H9 (cell line): ENCODE data around the gene WDR33. TPM values are rescaled to one million over a fixed set of nuclear protein-coding genes. Genes with fewer than 3 reads are reported as not detected.

ENCODE experiments used
- DNase-seq: peaks from one replicate; pipeline ENCODE4 v3.0.0-alpha.2; 2017
- H2AFZ ChIP-seq: one replicate; pipeline ENCODE4 v1.6.1; 2013; ENCODE audit warnings: mild to moderate bottlenecking, low read length, control low read depth, moderate library complexity
- H2AK5ac ChIP-seq: 2 replicates; pipeline ENCODE4 v1.6.1; 2013; ENCODE audit warnings: low read length, control low read depth, mixed read lengths; ENCODE audit not compliant: insufficient read length
- H2BK120ac ChIP-seq: one replicate; pipeline ENCODE4 v1.6.1; 2013; ENCODE audit warnings: low read depth, mild to moderate bottlenecking, low read length, control low read depth, inconsistent platforms; ENCODE audit not compliant: poor library complexity, severe bottlenecking
- H2BK12ac ChIP-seq: 2 replicates; pipeline ENCODE4 v1.6.1; 2013; ENCODE audit warnings: low read length, control low read depth, mixed read lengths, low read depth; ENCODE audit not compliant: insufficient read length
- H2BK15ac ChIP-seq: 2 replicates; pipeline ENCODE4 v1.6.1; 2013; ENCODE audit warnings: low read depth, low read length, control low read depth
- H2BK20ac ChIP-seq: one replicate; pipeline ENCODE4 v1.6.1; 2013; ENCODE audit warnings: low read depth, mild to moderate bottlenecking, low read length, control low read depth, inconsistent platforms; ENCODE audit not compliant: poor library complexity, severe bottlenecking
- H2BK5ac ChIP-seq: 2 replicates; pipeline ENCODE4 v1.6.1; 2013; ENCODE audit warnings: low read length, control low read depth, mixed read lengths; ENCODE audit not compliant: insufficient read length
- H3K14ac ChIP-seq: 2 replicates; pipeline ENCODE4 v1.6.1; 2013; ENCODE audit warnings: low read length, control low read depth; ENCODE audit not compliant: insufficient read depth
- H3K18ac ChIP-seq: 2 replicates; pipeline ENCODE4 v1.6.1; 2013; ENCODE audit warnings: low read depth, mild to moderate bottlenecking, mixed read lengths, low read length, control low read depth; ENCODE audit not compliant: insufficient read length
- H3K23ac ChIP-seq: 2 replicates; pipeline ENCODE4 v1.6.1; 2013; ENCODE audit warnings: low read length, control low read depth, mixed read lengths, low read depth; ENCODE audit not compliant: insufficient read length
- H3K23me2 ChIP-seq: 2 replicates; pipeline ENCODE4 v1.6.1; 2013; ENCODE audit warnings: low read depth, mild to moderate bottlenecking, mixed read lengths, low read length, control low read depth; ENCODE audit not compliant: insufficient read length, poor library complexity, severe bottlenecking
- H3K27ac ChIP-seq: 2 replicates; pipeline ENCODE4 v1.5.1; 2013; ENCODE audit warnings: low read length, control low read depth, mixed read lengths, low read depth; ENCODE audit not compliant: insufficient read length
- H3K27me3 ChIP-seq: 2 replicates; pipeline ENCODE4 v1.6.1; 2013; ENCODE audit warnings: low read length, control low read depth, inconsistent platforms; ENCODE audit not compliant: insufficient read depth
- H3K4ac ChIP-seq: 2 replicates; pipeline ENCODE4 v1.6.1; 2013; ENCODE audit warnings: low read depth, mild to moderate bottlenecking, control low read depth, inconsistent platforms, low read length, moderate library complexity
- H3K4me1 ChIP-seq: 2 replicates; pipeline ENCODE4 v1.6.1; 2013; ENCODE audit warnings: low read length, control low read depth, inconsistent platforms; ENCODE audit not compliant: insufficient read depth
- H3K4me2 ChIP-seq: 2 replicates; pipeline ENCODE4 v1.6.1; 2013; ENCODE audit warnings: low read length, control low read depth, mixed read lengths; ENCODE audit not compliant: insufficient read length, insufficient read depth
- H3K56ac ChIP-seq: 2 replicates; pipeline ENCODE4 v1.6.1; 2013; ENCODE audit warnings: low read depth, mild to moderate bottlenecking, mixed read lengths, low read length, control low read depth; ENCODE audit not compliant: insufficient read length
- H3K79me1 ChIP-seq: 2 replicates; pipeline ENCODE4 v1.6.1; 2013; ENCODE audit warnings: low read depth, mild to moderate bottlenecking, moderate library complexity, low read length, control low read depth, inconsistent platforms; ENCODE audit not compliant: insufficient read depth, poor library complexity, severe bottlenecking
- H3K79me2 ChIP-seq: 2 replicates; pipeline ENCODE4 v1.6.1; 2013; ENCODE audit warnings: low read length, control low read depth, inconsistent platforms; ENCODE audit not compliant: insufficient read depth
- H3K9ac ChIP-seq: 2 replicates; pipeline ENCODE4 v1.6.1; 2013; ENCODE audit warnings: low read length, control low read depth, mixed read lengths; ENCODE audit not compliant: insufficient read length; ENCODE audit errors: extremely low read depth
- H3K9me3 ChIP-seq: one replicate; pipeline ENCODE4 v1.6.1; 2013; ENCODE audit warnings: low read depth, low read length, inconsistent platforms; ENCODE audit not compliant: control insufficient read depth
- H3T11ph ChIP-seq: one replicate; pipeline ENCODE4 v1.6.1; 2013; ENCODE audit warnings: mild to moderate bottlenecking, low read length, control low read depth, inconsistent platforms
- H4K20me1 ChIP-seq: one replicate; pipeline ENCODE4 v1.6.1; 2013; ENCODE audit not compliant: control insufficient read depth, insufficient read length, insufficient read depth
- H4K5ac ChIP-seq: 2 replicates; pipeline ENCODE4 v1.6.1; 2013; ENCODE audit warnings: low read depth, mild to moderate bottlenecking, mixed read lengths, low read length, control low read depth; ENCODE audit not compliant: insufficient read length
- H4K8ac ChIP-seq: replicated peaks from 2 replicates; pipeline ENCODE4 v1.6.1; 2013; ENCODE audit warnings: low read length, control low read depth, mixed read lengths, low read depth; ENCODE audit not compliant: insufficient read length
- H4K91ac ChIP-seq: 2 replicates; pipeline ENCODE4 v1.6.1; 2013; ENCODE audit warnings: low read depth, mild to moderate bottlenecking, moderate library complexity, mixed read lengths, low read length, control low read depth; ENCODE audit not compliant: insufficient read length
- H3K27ac Mint-ChIP-seq, 3 experiments: 2 replicates in 2 of 3; 3 replicates in 1 of 3; pipeline ENCODE4 v1.8.0; 2020 to 2021; ENCODE audit warnings: mixed read lengths in 3 of 3, mild to moderate bottlenecking in 1 of 3, moderate library complexity in 1 of 3
- H3K27me3 Mint-ChIP-seq: 2 replicates; pipeline ENCODE4 v1.8.0; 2021; ENCODE audit warnings: low read depth, mild to moderate bottlenecking, moderate library complexity, mixed read lengths
- H3K36me3 Mint-ChIP-seq, 3 experiments: 2 replicates in 2 of 3; 3 replicates in 1 of 3; pipeline ENCODE4 v1.8.0; 2020 to 2021; ENCODE audit warnings: low read depth in 3 of 3, mixed read lengths in 3 of 3; ENCODE audit not compliant: insufficient read depth in 1 of 3
- H3K4me1 Mint-ChIP-seq, 2 experiments: 2 replicates each; pipeline ENCODE4 v1.8.0; 2020; ENCODE audit warnings: mixed read lengths in 2 of 2
- H3K4me3 Mint-ChIP-seq, 2 experiments: 2 replicates in 1 of 2; 3 replicates in 1 of 2; pipeline ENCODE4 v1.8.0; 2020 to 2021; ENCODE audit warnings: mild to moderate bottlenecking in 2 of 2, mixed read lengths in 2 of 2, moderate library complexity in 1 of 2
- H3K9me3 Mint-ChIP-seq, 2 experiments: 2 replicates in 1 of 2; 3 replicates in 1 of 2; pipeline ENCODE4 v1.8.0; 2020; ENCODE audit warnings: mild to moderate bottlenecking in 2 of 2, mixed read lengths in 2 of 2, moderate library complexity in 1 of 2
- WGBS: extraction: QIAGEN DNeasy Blood & Tissue Kit; methylation state at CpG from one replicate; pipeline ENCODE4 v1.1.7; 2013; ENCODE audit warnings: missing lambda C conversion rate, low lambda C conversion rate, mixed read lengths; ENCODE audit not compliant: insufficient read length; ENCODE audit errors: extremely low coverage; 5-methylcytosine and 5-hydroxymethylcytosine counted together
- total RNA-seq: library from RNA; stranded (reverse); gene quantifications from 2 replicates; pipeline ENCODE4 v1.2.1, GENCODE V29; 2021
- TF ChIP-seq, protein P1 (sequence below): fragments of 200-600 bp; sonication (generic); conservative IDR thresholded peaks from 3 replicates; pipeline ENCODE4 v1.8.0; 2021; ENCODE audit warnings: antibody characterized with exemption, mild to moderate bottlenecking

WDR33 gene
- total RNA-seq, 1 experiment from 2014 or later: 86.0 TPM

DNA sequence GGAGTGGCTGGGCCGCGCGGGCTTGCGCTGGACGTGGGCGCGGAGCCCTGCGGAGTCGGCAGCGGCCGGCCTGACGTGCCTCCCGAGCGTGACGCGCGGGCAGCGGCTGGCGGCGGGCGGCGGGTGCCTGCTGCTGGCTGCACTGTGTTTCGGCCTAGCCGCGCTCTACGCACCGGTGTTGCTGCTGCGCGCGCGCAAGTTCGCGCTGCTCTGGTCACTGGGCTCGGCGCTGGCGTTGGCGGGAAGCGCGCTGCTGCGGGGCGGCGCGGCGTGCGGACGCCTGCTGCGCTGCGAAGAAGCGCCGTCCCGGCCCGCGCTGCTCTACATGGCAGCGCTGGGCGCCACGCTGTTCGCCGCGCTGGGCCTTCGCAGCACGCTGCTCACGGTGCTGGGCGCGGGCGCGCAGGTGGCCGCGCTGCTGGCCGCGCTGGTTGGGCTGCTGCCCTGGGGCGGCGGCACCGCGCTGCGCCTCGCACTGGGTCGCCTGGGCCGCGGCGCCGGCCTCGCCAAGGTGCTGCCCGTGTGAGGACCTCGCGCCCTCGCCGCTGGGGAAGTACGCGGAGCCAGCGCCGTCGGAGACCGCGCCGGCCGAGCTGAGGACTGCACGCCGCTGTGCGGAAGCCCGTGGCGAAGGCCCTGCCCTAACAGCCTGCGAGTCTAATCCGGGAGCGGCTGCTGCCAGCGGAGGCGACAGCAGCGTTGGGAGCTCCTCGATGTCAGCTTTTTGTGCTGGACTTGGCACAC, 109.1 kb downstream of the WDR33 start:
- Mint-ChIP-seq H3K4me1 (peaks cover 18 to 24% of the 10 kb centered on the region in 2 experiments), H3K27ac (peak overlapping the region in 2 of 3 experiments; percentile 69 to 81; a peak in 3 of 7 replicates), H3K4me3 (peak overlapping the region; percentile 85), H3K27me3 (peaks cover 14% of the 10 kb centered on the region), H3K9me3 (peaks cover 0 to 4% of the 10 kb centered on the region in 2 experiments; a peak in 1 of 5 replicates), H3K36me3 (peaks cover 0 to 36% (median 34%) of the 10 kb centered on the region in 3 experiments; a peak in 6 of 7 replicates)
- H4K8ac ChIP-seq: no peak overlapping the region
- H3K9ac ChIP-seq: peak overlapping the region; percentile 64
- no peak overlapping the region for H3K18ac ChIP-seq
- WGBS: no CpG with 5 or more reads among the region's 108 CpGs
- H4K91ac ChIP-seq: no peak overlapping the region
- H3K4me2 ChIP-seq: peak overlapping the region; percentile 66
- peak; percentile 75 for DNase-seq
- H3K27me3 ChIP-seq: no peaks in the 10 kb centered on the region
- no peak overlapping the region for H2BK15ac ChIP-seq
- no peak overlapping the region for H3K56ac ChIP-seq
- H4K5ac ChIP-seq: no peak overlapping the region
- no peak overlapping the region for H2AFZ ChIP-seq
- H2BK120ac ChIP-seq: no peak overlapping the region
- H2BK20ac ChIP-seq: no peak overlapping the region
- H3K27ac ChIP-seq: no peak overlapping the region
- peaks cover 5% of the 10 kb centered on the region for H3K23me2 ChIP-seq
- no peaks in the 10 kb centered on the region for H4K20me1 ChIP-seq
- no peaks in the 10 kb centered on the region for H3K79me1 ChIP-seq
- no peak overlapping the region for H2BK12ac ChIP-seq
- peaks cover 3% of the 10 kb centered on the region; the same call in 1 of the 2 replicates for H3K79me2 ChIP-seq
- no peak overlapping the region for H3T11ph ChIP-seq
- H2AK5ac ChIP-seq: no peak overlapping the region
- no peak overlapping the region for H3K23ac ChIP-seq
- no peak overlapping the region for H3K4ac ChIP-seq
- H3K14ac ChIP-seq: peak overlapping the region; percentile 86
- H3K4me1 ChIP-seq: peaks cover 5% of the 10 kb centered on the region; the same call in 1 of the 2 replicates
- H2BK5ac ChIP-seq: no peak overlapping the region
- no peaks in the 10 kb centered on the region for H3K9me3 ChIP-seq
- TF ChIP-seq, protein P1, sequence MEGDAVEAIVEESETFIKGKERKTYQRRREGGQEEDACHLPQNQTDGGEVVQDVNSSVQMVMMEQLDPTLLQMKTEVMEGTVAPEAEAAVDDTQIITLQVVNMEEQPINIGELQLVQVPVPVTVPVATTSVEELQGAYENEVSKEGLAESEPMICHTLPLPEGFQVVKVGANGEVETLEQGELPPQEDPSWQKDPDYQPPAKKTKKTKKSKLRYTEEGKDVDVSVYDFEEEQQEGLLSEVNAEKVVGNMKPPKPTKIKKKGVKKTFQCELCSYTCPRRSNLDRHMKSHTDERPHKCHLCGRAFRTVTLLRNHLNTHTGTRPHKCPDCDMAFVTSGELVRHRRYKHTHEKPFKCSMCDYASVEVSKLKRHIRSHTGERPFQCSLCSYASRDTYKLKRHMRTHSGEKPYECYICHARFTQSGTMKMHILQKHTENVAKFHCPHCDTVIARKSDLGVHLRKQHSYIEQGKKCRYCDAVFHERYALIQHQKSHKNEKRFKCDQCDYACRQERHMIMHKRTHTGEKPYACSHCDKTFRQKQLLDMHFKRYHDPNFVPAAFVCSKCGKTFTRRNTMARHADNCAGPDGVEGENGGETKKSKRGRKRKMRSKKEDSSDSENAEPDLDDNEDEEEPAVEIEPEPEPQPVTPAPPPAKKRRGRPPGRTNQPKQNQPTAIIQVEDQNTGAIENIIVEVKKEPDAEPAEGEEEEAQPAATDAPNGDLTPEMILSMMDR: peak; percentile 19; the same call in 2 of the 3 replicates
